ENCODE measurements around the gene ASB6.
"Not testable (repeated sequence)": the region's sequence is repeated elsewhere in the genome, so short reads cannot be mapped to it uniquely, and the experiment has no call there.

The ASB6 gene

GRCh38 chr9:129608561-129609481, 33.1 kb downstream of the ASB6 start:
- no peak for DNase-seq (ENCODE audit: low read depth in 2 of 2)

- DNase-seq (ENCODE audit: low read depth in 2 of 2) = no peak
These were observed 34.9 kb downstream of the ASB6 start for GRCh38 chr9:129607027-129607387.

GRCh38 chr9:129606161-129607026, 35.6 kb downstream of the ASB6 start:
- no peak for DNase-seq (ENCODE audit: low read depth in 2 of 2)

- no peak for DNase-seq (ENCODE audit: low read depth in 2 of 2)
These were observed 37.2 kb downstream of the ASB6 start for GRCh38 chr9:129604766-129605163.

GRCh38 chr9:129604056-129604765, 37.7 kb downstream of the ASB6 start:
- DNase-seq (ENCODE audit: low read depth in 2 of 2) = no peak

GRCh38 chr9:129602598-129603415, 39.1 kb downstream of the ASB6 start:
- DNase-seq (ENCODE audit: low read depth in 2 of 2) = no peak

- no peak for DNase-seq (ENCODE audit: low read depth in 2 of 2)
These were observed 40.8 kb downstream of the ASB6 start for GRCh38 chr9:129601082-129601674.

- no peak for DNase-seq (ENCODE audit: low read depth in 2 of 2)
These were observed 43.8 kb downstream of the ASB6 start for GRCh38 chr9:129598089-129598596.

GRCh38 chr9:129597355-129598088, 44.4 kb downstream of the ASB6 start:
- DNase-seq (ENCODE audit: low read depth in 2 of 2) = no peak

- DNase-seq (ENCODE audit: low read depth in 2 of 2) = no peak
These were observed 45.2 kb downstream of the ASB6 start for GRCh38 chr9:129596541-129597331.

GRCh38 chr9:129595903-129596540, 45.9 kb downstream of the ASB6 start:
- DNase-seq (ENCODE audit: low read depth in 2 of 2) = no peak

GRCh38 chr9:129595311-129595741, 46.6 kb downstream of the ASB6 start:
- DNase-seq (ENCODE audit: low read depth in 2 of 2) = no peak

- DNase-seq (ENCODE audit: low read depth in 2 of 2) = no peak
These were observed 47.3 kb downstream of the ASB6 start for GRCh38 chr9:129594632-129595031.

- DNase-seq (ENCODE audit: low read depth in 2 of 2) = not testable (repeated sequence)
These were observed 49.2 kb downstream of the ASB6 start for GRCh38 chr9:129592790-129593189.

GRCh38 chr9:129591916-129592315, 50.0 kb downstream of the ASB6 start:
- DNase-seq (ENCODE audit: low read depth in 2 of 2) = no peak

- no peak for DNase-seq (ENCODE audit: low read depth in 2 of 2)
These were observed 51.5 kb downstream of the ASB6 start for GRCh38 chr9:129590466-129590865.

GRCh38 chr9:129587487-129588262, 54.3 kb downstream of the ASB6 start:
- no peak for DNase-seq (ENCODE audit: low read depth in 2 of 2)

- no peak for DNase-seq (ENCODE audit: low read depth in 2 of 2)
These were observed 55.3 kb downstream of the ASB6 start for GRCh38 chr9:129586685-129587084.

All from fibroblast of skin of left biceps (primary cell).